ENCODE measurements around the gene FRS3. TPM values are rescaled to one million over a fixed set of nuclear protein-coding genes. Genes with fewer than 3 reads are reported as not detected.

Gene FRS3
- total and polyA plus RNA-seq, 9 of the 15 experiments (the other 6 are each of a cell fraction or from before 2014, with no cell fraction given), result 0.03 to 3.7 (median 1.6) TPM

GRCh38 chr6:41759106-41759904, 20.4 kb downstream of the FRS3 start:
- peaks cover 0 to 7% of the 10 kb centered on the region in 2 experiments; a peak in 1 of 5 replicates for H3K4me1 ChIP-seq (replicated peaks in 1 of 2; ENCODE audit: control insufficient read depth in 2 of 2, insufficient read depth in 2 of 2, low read length in 2 of 2)
- H3K9ac ChIP-seq (ENCODE audit: insufficient read depth in 1 of 2, low read depth in 2 of 2, low read length in 2 of 2), result no peak overlapping the region
- in situ Hi-C loops (cut with MboI) (no loop called here), intact Hi-C loops (cut with micrococcal nuclease) (no loop called here)
- FAIRE-seq (no peak), ATAC-seq (no peak; the same call in 1 of the 3 replicates), DNase-seq (ENCODE audit: extremely low read depth in 1 of 4, low spot score in 3 of 4) (no peak)
- TF ChIP-seq MAFK (IDR thresholded peaks at IDR 0.05; ENCODE audit: low read length) (no peak), MCM2 (IDR thresholded peaks at IDR 0.05; ENCODE audit: low read depth) (no peak), GTF2A2 (tag; IDR thresholded peaks at IDR 0.05) (no peak), ZNF143 (CRISPR knock-in tag; IDR thresholded peaks at IDR 0.05) (no peak), PURB (CRISPR knock-in tag; IDR thresholded peaks at IDR 0.05; ENCODE audit: low read depth) (no peak), KLF1 (tag; IDR thresholded peaks at IDR 0.05) (no peak), CBFB (CRISPR knock-in tag; IDR thresholded peaks at IDR 0.05) (no peak), SAP30 (IDR thresholded peaks at IDR 0.05; ENCODE audit: borderline replicate concordance, insufficient read depth, low read depth, low read length, poor library complexity, severe bottlenecking) (no peak), PKNOX1 (IDR thresholded peaks at IDR 0.05) (no peak), GTF2E2 (tag; IDR thresholded peaks at IDR 0.05) (no peak), ZNF277 (CRISPR knock-in tag; IDR thresholded peaks at IDR 0.05; ENCODE audit: borderline replicate concordance) (no peak), ZNF175 (CRISPR knock-in tag; IDR thresholded peaks at IDR 0.05; ENCODE audit: low read depth) (no peak), ZNF184 (CRISPR knock-in tag; IDR thresholded peaks at IDR 0.05) (no peak), KDM5B (IDR thresholded peaks at IDR 0.05; ENCODE audit: insufficient replicate concordance, low read depth, low read length) (no peak)
- ChIA-PET CTCF (ENCODE audit: low intra/inter-chr PET ratio) (no interaction called here), POLR2A (interaction anchor here (0.6 to 1.0 kb wide), 5 partner anchors 9 to 591 kb away, joined by 3 to 4 read pairs (median 3); no protein-coding TSS in a partner anchor)
- no peak overlapping the region for H2AFZ ChIP-seq (ENCODE audit: low read depth, low read length)
- H3K36me3 ChIP-seq (ENCODE audit: control insufficient read depth, insufficient read depth, low read length), result no peaks in the 10 kb centered on the region
- no peaks in the 10 kb centered on the region for H3K79me2 ChIP-seq (ENCODE audit: control insufficient read depth, insufficient read depth, low read length)
- 11% methylated on average over 13 of the region's 13 CpGs for WGBS (ENCODE audit: insufficient coverage, low coverage, missing lambda C conversion rate)
- no peaks in the 10 kb centered on the region for H3K9me3 ChIP-seq (replicated peaks; ENCODE audit: control insufficient read depth, insufficient read depth, low read depth, low read length)
- no peak overlapping the region for H3K4me3 ChIP-seq
- H3K4me2 ChIP-seq (ENCODE audit: insufficient read depth, low read length), result no peak overlapping the region
- H3K9me1 ChIP-seq (ENCODE audit: control insufficient read depth, insufficient read depth, low read length), result no peaks in the 10 kb centered on the region
- no peak overlapping the region for H3K27ac ChIP-seq (ENCODE audit: extremely low read depth, low read depth, low read length)
- no TSS peak for BruUV-seq (replicated peaks)
- no peaks in the 10 kb centered on the region for H4K20me1 ChIP-seq (replicated peaks; ENCODE audit: control insufficient read depth, insufficient read depth, low read length)
- H3K27me3 ChIP-seq (ENCODE audit: control insufficient read depth in 2 of 2, insufficient read depth in 2 of 2, low read length in 2 of 2), result peaks cover 28 to 66% of the 10 kb centered on the region in 2 experiments

Measured in K562 (cell line).